Activated CD4-positive, alpha-beta T cell treated with anti-CD3 and anti-CD28 coated beads, Interleukin-2, amount 50 U/mL, for 16 hours (primary cell): ENCODE results near the gene UGT1A4.
A peak's percentile ranks its signal among the peaks of the same experiment; 100 is the strongest.
"Not testable (repeated sequence)": the region's sequence is repeated elsewhere in the genome, so short reads cannot be mapped to it uniquely, and the experiment has no call there.

Source experiments
- DNase-seq: peaks from one replicate; pipeline ENCODE4 v3.0.0-alpha.2; 2020

UGT1A4 gene

GRCh38 chr2:233700028-233700635 lies 18.4 kb upstream of the UGT1A4 start:
- no peak for DNase-seq

GRCh38 chr2:233700842-233701241 lies 17.7 kb upstream of the UGT1A4 start:
- DNase-seq, result not testable (repeated sequence)

- no peak for DNase-seq
Measured at GRCh38 chr2:233702238-233702637, 16.3 kb upstream of the UGT1A4 start.

GRCh38 chr2:233705911-233706506 lies 12.5 kb upstream of the UGT1A4 start:
- no peak for DNase-seq

GRCh38 chr2:233706720-233707119 lies 11.8 kb upstream of the UGT1A4 start:
- DNase-seq, result no peak

GRCh38 chr2:233707940-233708644 lies 10.4 kb upstream of the UGT1A4 start:
- no peak for DNase-seq

GRCh38 chr2:233708942-233709341 lies 9.6 kb upstream of the UGT1A4 start:
- no peak for DNase-seq

- DNase-seq, result peak; percentile 61
Measured at GRCh38 chr2:233711312-233712008, 7.1 kb upstream of the UGT1A4 start.

GRCh38 chr2:233712611-233713261 lies 5.8 kb upstream of the UGT1A4 start, which contains the start of gene UGT1A5:
Gene UGT1A5, plus strand, starts transcription at chr2:233712907. Its CDS starts 85 bp downstream, at chr2:233712992.
- DNase-seq, result no peak

GRCh38 chr2:233713262-233713615 lies 5.3 kb upstream of the UGT1A4 start:
- no peak for DNase-seq

- DNase-seq, result no peak
Measured at GRCh38 chr2:233714121-233714520, 4.4 kb upstream of the UGT1A4 start.

- DNase-seq, result no peak
Measured at GRCh38 chr2:233728723-233729301, 10.3 kb downstream of the UGT1A4 start, which contains the start of gene UGT1A3. Gene UGT1A3, plus strand, starts transcription at chr2:233729042. Its CDS starts 85 bp downstream, at chr2:233729127.

GRCh38 chr2:233736868-233737653 lies 18.5 kb downstream of the UGT1A4 start:
- not testable (repeated sequence) for DNase-seq

- no peak for DNase-seq
Measured at GRCh38 chr2:233740870-233741269, 22.3 kb downstream of the UGT1A4 start.

GRCh38 chr2:233743464-233744259 lies 25.1 kb downstream of the UGT1A4 start:
- no peak for DNase-seq

GRCh38 chr2:233745073-233745755 lies 26.7 kb downstream of the UGT1A4 start:
- DNase-seq, result no peak

GRCh38 chr2:233745838-233746237 lies 27.3 kb downstream of the UGT1A4 start:
- DNase-seq, result not testable (repeated sequence)

GRCh38 chr2:233746475-233747282 lies 28.1 kb downstream of the UGT1A4 start:
- DNase-seq, result no peak

- no peak for DNase-seq
Measured at GRCh38 chr2:233747283-233747544, 28.7 kb downstream of the UGT1A4 start.

- not testable (repeated sequence) for DNase-seq
Measured at GRCh38 chr2:233750689-233751088, 32.2 kb downstream of the UGT1A4 start.
